MM.1S (cell line): ENCODE results near the gene KDM2A.

ENCODE experiments used
- EZH2 ChIP-seq: fragments of 300-600 bp; sonication (generic); optimal IDR thresholded peaks from 2 replicates; pipeline ENCODE3; 2017; ENCODE audit warnings: low read depth, mild to moderate bottlenecking, antibody characterized with exemption, low read length, mixed read lengths
- TF ChIP-seq, protein P1 (sequence below): fragments of 300-600 bp; sonication (generic); IDR thresholded peaks from 2 replicates; pipeline ENCODE4 v1.5.1; 2016; ENCODE audit warnings: antibody characterized with exemption, low read length, mixed read lengths

DNA sequence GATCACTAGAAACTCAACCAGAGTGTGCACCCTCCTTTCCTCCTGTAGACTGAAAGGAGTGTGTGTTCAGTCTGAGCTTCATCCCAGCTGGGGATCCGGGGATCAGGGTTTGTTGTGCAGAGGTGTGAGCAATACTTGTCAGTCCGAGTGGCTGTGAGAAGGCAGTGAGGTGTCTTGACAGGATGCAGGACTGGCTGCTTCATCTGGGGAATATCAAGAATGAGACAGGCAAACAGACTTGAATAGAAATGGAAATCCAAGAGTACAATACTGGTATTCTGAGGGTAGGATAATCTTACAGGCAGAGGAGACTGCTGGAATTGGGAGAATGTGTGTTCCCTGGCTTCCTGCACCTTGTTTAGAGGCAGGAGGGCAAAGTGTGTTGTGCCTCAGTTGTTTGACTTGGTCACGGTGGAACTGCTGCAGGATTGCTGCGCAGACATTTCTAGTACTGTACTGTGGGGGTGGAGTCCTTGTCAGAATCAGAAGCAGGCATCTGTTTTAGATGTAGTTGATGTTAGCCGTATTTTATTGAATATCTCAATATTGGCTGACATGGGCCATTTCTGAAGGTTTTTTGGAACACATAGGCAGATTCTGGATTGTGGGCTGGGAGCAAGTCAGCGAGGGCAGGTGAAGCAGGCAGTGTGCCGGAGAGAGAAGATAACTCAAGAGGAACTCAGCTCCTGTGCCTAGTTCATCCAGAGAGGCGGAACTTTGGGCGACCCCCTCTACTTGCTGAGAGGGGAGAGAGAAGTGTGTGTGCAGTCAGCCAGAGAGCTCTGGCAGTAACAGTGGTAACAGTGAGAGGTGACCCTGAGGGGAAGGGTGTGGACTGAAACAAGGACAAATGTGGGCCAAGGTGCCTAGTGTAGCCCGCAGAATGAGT, 120.1 kb downstream of the KDM2A start:
- TF ChIP-seq, protein P1, sequence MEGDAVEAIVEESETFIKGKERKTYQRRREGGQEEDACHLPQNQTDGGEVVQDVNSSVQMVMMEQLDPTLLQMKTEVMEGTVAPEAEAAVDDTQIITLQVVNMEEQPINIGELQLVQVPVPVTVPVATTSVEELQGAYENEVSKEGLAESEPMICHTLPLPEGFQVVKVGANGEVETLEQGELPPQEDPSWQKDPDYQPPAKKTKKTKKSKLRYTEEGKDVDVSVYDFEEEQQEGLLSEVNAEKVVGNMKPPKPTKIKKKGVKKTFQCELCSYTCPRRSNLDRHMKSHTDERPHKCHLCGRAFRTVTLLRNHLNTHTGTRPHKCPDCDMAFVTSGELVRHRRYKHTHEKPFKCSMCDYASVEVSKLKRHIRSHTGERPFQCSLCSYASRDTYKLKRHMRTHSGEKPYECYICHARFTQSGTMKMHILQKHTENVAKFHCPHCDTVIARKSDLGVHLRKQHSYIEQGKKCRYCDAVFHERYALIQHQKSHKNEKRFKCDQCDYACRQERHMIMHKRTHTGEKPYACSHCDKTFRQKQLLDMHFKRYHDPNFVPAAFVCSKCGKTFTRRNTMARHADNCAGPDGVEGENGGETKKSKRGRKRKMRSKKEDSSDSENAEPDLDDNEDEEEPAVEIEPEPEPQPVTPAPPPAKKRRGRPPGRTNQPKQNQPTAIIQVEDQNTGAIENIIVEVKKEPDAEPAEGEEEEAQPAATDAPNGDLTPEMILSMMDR: no peak
- TF ChIP-seq EZH2: no peak
